IPS-NIHi11 (cell line): ENCODE data around the gene PIGL.
A peak's percentile ranks its signal among the peaks of the same experiment; 100 is the strongest.
"Not testable (repeated sequence)": the region's sequence is repeated elsewhere in the genome, so short reads cannot be mapped to it uniquely, and the experiment has no call there.

Experiments
- DNase-seq: peaks from one replicate; pipeline ENCODE4 v3.0.0; 2012; ENCODE audit warnings: mixed read lengths, low spot score

PIGL gene

GRCh38 chr17:16217002-16217635 lies at the start of gene PIGL:
Gene PIGL, plus strand, starts transcription at chr17:16217210. Its CDS starts 17 bp downstream, at chr17:16217227.
- peak; percentile 81 for DNase-seq

GRCh38 chr17:16171613-16172012 lies 45.4 kb upstream of the PIGL start:
- DNase-seq: no peak

GRCh38 chr17:16178836-16179235 lies 38.2 kb upstream of the PIGL start:
- DNase-seq: no peak

GRCh38 chr17:16181581-16181980 lies 35.4 kb upstream of the PIGL start:
- DNase-seq: no peak

- DNase-seq: no peak
These were observed 29.4 kb upstream of the PIGL start for GRCh38 chr17:16187642-16188041.

- DNase-seq: no peak
These were observed 27.1 kb upstream of the PIGL start for GRCh38 chr17:16189791-16190348.

GRCh38 chr17:16190703-16191360 lies 26.2 kb upstream of the PIGL start:
- no peak for DNase-seq

- DNase-seq: no peak
These were observed 25.4 kb upstream of the PIGL start for GRCh38 chr17:16191604-16192003.

GRCh38 chr17:16194307-16194835 lies 22.6 kb upstream of the PIGL start:
- not testable (repeated sequence) for DNase-seq

- DNase-seq: no peak
These were observed 19.7 kb upstream of the PIGL start for GRCh38 chr17:16197276-16197675.

GRCh38 chr17:16199093-16199492 lies 17.9 kb upstream of the PIGL start:
- DNase-seq: no peak

GRCh38 chr17:16201693-16202131 lies 15.3 kb upstream of the PIGL start:
- not testable (repeated sequence) for DNase-seq

GRCh38 chr17:16202554-16203500 lies 14.2 kb upstream of the PIGL start:
- DNase-seq: not testable (repeated sequence)

- DNase-seq: not testable (repeated sequence)
These were observed 12.2 kb upstream of the PIGL start for GRCh38 chr17:16204763-16205162.

GRCh38 chr17:16211590-16211989 lies 5.4 kb upstream of the PIGL start:
- DNase-seq: no peak

- no peak for DNase-seq
These were observed 4.2 kb upstream of the PIGL start for GRCh38 chr17:16212793-16213192.

GRCh38 chr17:16214190-16215001 lies 2.6 kb upstream of the PIGL start:
- no peak for DNase-seq

- DNase-seq: peak; percentile 71
These were observed 2.1 kb upstream of the PIGL start for GRCh38 chr17:16215002-16215272.

- peak; percentile 90 for DNase-seq
These were observed 1.6 kb upstream of the PIGL start, which contains the start of gene NCOR1 for GRCh38 chr17:16215273-16215964. Gene NCOR1, minus strand, starts transcription at chr17:16215534. Its CDS starts 20,965 bp downstream, at chr17:16194569.

GRCh38 chr17:16215965-16216316 lies 1.1 kb upstream of the PIGL start:
- DNase-seq: no peak
